OCI-LY3 (cell line): ENCODE data around the gene CLIC1.

Source experiments
- EZH2phosphoT487 ChIP-seq: fragments of 200-600 bp; shearing (Covaris generic); IDR thresholded peaks from 2 replicates; pipeline ENCODE4 v1.6.1; 2018; ENCODE audit warnings: antibody characterized with exemption, mixed run types, low read depth
- TF ChIP-seq, protein P1 (sequence below): fragments of 200-600, 300-600 bp; sonication (generic); IDR thresholded peaks from 2 replicates; pipeline ENCODE4 v1.5.1; 2014; ENCODE audit warnings: antibody characterized with exemption, low read length, low read depth

DNA sequence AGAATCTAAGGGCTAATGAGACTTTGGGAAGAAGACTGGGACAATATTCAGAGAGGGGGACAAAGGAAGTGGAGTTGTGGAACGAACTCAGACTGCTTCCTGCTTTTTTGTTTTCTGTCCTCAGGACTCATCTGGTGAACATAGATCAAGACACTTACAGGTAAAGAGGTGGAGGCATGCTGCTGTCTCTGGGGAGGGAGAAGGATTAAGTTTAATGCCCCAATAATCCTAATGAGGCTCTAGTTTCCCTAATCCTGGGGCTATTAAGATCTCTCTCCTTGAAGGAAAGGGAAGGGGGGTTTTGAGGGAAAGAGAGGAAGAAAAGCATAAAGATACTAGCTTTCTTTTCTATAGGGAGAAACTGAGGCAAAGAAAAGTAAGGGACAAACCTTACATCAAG lies 8.1 kb upstream of the CLIC1 start:
- TF ChIP-seq, protein P1, sequence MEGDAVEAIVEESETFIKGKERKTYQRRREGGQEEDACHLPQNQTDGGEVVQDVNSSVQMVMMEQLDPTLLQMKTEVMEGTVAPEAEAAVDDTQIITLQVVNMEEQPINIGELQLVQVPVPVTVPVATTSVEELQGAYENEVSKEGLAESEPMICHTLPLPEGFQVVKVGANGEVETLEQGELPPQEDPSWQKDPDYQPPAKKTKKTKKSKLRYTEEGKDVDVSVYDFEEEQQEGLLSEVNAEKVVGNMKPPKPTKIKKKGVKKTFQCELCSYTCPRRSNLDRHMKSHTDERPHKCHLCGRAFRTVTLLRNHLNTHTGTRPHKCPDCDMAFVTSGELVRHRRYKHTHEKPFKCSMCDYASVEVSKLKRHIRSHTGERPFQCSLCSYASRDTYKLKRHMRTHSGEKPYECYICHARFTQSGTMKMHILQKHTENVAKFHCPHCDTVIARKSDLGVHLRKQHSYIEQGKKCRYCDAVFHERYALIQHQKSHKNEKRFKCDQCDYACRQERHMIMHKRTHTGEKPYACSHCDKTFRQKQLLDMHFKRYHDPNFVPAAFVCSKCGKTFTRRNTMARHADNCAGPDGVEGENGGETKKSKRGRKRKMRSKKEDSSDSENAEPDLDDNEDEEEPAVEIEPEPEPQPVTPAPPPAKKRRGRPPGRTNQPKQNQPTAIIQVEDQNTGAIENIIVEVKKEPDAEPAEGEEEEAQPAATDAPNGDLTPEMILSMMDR: no peak
- TF ChIP-seq EZH2phosphoT487: no peak
